GM18907 (cell line): ENCODE data around the gene EAF1.
"Not testable (repeated sequence)": the region's sequence is repeated elsewhere in the genome, so short reads cannot be mapped to it uniquely, and the experiment has no call there.

Experiments
- ATAC-seq: cut with Tn5 transposase; IDR thresholded peaks from one replicate; pipeline ENCODE4 v1.9.1; 2021; ENCODE audit warnings: mild to moderate bottlenecking, moderate library complexity; ENCODE audit not compliant: unreplicated experiment

Gene EAF1

GRCh38 chr3:15451216-15452113 lies 24.1 kb downstream of the EAF1 start:
- ATAC-seq = no peak

- no peak for ATAC-seq
Measured at GRCh38 chr3:15452156-15452555, 24.8 kb downstream of the EAF1 start.

- ATAC-seq = no peak
Measured at GRCh38 chr3:15452961-15453360, 25.6 kb downstream of the EAF1 start.

DNA sequence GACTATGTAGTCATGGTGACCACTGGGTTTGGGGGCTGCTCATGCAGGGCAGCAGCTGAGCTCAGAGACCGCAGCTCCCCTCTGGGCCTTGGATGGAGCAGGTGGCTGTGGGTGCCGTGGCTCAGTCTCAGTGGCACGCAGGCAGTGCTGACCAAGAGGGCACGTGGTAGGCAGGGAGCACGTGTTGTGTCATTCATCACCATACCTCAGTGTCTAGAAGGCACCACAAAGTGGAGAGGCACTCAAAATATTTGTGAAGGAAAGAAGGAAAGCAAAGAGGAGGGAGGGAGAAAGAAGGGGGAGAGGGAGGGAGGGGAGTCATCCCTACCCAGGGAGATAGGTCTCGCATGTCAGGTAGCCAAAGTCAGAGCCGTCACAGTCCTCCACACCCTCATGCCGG lies 26.1 kb downstream of the EAF1 start:
- no peak for ATAC-seq

DNA sequence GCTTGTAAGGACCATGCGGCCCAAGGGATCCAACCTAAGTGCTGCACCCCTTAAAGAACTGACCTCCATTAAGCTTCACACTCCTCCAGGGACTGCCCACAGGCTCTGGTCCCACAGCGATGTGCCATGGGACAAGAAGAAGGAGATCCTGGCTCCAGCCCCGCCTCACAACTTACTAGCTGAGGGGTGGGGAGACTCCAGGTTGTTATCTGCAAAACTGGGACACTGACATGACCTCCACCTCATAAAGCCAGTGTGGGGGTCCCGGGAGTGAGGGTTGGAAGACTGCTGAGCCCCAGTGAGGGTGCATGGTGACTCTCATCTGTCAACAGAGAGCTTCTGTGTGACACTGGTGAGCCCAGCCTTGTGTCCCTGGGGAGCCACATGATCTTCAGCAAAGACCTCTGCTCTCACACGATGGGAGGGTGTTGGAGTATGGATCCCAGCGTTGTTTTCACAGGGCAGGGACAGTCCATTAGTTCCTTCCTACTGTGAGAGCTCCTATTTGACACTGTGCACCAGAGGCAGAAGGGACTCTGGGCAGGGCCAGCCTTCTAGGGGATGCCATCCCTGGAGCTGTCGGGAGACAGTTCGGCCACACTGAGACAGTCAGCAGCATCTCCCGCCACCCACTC lies 26.7 kb downstream of the EAF1 start:
- ATAC-seq = no peak

DNA sequence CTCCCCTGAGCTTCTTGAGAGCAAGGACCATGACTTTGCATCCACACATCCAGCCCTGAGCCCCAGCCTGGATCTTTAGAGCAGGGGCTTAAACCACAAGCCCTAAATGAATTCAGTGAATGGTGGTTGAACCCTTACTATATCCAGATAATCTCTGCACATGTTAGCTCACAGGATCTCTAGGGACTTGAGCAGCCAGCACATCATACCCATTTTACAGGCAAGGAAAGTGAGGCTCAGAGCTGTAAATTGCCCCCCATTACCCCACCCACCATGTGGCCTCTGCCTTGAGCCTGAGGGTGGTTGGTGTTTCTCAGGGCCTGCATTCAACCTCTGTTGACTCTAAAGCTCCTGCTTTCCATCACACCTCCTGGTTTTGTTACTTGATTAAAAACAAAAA lies 27.6 kb downstream of the EAF1 start:
- ATAC-seq = no peak

GRCh38 chr3:15455756-15456155 lies 28.4 kb downstream of the EAF1 start:
- no peak for ATAC-seq

- no peak for ATAC-seq
Measured at GRCh38 chr3:15456321-15456720, 28.9 kb downstream of the EAF1 start.

GRCh38 chr3:15456915-15457314 lies 29.5 kb downstream of the EAF1 start:
- not testable (repeated sequence) for ATAC-seq

- ATAC-seq = no peak
Measured at GRCh38 chr3:15458212-15458780, 30.9 kb downstream of the EAF1 start.

DNA sequence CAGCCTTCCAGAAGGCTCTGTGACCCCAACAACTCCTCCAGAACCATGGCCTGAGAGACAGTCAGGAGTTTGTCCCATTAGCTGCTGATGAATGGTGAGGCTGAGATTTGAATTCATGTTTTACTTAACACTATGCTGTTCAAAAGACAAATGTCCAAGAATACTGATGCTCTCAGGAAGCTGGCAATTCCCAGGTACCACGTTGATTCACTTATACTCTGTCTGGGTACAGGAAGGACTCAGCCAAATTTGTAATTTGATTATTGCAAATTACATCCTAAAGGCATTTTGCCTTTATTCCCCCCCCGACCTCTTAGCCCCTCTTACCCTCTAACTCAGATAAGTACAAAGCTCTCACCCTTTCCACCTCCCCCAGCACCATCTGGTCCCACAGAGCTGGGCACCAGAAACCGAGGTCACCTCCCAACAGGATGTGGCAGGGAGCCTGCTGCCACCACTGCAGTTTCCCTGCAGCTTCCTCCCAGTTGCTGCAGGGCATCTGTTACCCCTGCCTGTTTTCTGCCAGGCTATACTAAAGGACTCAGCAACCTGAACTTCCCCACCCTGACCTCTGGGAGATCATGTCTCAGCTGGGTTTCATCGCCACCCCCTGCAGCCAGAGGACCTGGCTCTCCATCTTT lies 33.6 kb downstream of the EAF1 start:
- no peak for ATAC-seq

DNA sequence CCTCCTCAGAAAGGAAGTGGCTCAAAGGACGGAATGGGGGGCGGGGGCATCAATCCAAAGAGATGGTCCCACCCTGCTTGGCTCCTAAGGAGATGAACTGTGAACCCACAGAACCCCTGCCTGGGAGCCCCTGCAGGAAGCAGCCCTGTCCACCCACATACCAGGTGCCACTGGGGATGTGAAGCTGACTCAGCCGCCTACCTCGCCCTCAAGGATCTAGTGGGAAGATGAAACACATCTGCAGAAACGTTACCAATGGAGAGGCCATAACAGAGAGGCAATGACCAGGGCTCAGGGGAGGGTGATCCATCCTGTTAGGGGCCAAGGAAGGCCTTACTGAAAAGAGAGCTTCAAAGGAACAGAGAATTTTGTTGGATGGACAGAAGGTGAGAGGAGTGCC lies 35.1 kb downstream of the EAF1 start:
- no peak for ATAC-seq

GRCh38 chr3:15465876-15466585 lies 38.6 kb downstream of the EAF1 start:
- no peak for ATAC-seq

- ATAC-seq = no peak
Measured at GRCh38 chr3:15467227-15468181, 40.1 kb downstream of the EAF1 start.

DNA sequence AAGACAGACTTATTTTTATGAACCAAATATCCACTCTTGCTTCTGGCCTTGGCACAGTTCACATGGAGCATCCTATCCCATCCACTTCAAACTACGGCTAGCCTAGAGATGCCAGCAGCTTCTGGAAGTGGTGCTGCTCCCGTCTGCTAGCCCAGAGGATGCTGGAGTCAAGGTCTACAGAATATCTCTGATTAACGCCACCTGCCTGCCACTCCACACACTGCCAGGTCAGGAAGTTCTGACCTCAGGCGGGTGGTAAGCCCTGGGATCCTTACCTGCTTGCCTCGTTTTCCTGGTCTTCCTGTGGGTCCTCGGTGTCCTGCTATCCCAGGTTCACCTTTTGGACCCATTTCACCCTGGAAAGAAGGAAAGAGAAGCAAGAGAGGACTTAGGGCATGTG lies 42.9 kb downstream of the EAF1 start:
- no peak for ATAC-seq

GRCh38 chr3:15470849-15471248 lies 43.5 kb downstream of the EAF1 start:
- ATAC-seq = no peak

DNA sequence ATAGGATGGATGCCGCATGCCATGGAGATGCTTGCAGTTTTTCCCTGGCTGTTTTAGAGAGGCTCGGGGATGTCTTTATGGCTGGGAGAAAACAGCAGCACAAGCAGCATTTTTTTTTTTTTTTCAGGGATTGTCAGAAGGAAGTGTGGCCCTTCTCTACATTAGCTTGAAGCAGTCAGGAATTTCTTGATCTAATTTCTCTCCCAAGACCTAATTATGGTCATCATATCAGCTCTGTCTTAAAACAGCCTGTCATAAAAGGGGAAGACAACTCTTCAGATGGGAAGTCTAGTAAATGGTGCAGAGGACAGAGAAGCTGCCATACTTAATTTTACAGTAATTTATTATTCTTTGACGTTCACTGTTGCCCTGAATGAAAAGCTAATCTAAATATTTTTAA lies 44.5 kb downstream of the EAF1 start:
- ATAC-seq = no peak

GRCh38 chr3:15475161-15475560 lies 47.8 kb downstream of the EAF1 start:
- no peak for ATAC-seq

DNA sequence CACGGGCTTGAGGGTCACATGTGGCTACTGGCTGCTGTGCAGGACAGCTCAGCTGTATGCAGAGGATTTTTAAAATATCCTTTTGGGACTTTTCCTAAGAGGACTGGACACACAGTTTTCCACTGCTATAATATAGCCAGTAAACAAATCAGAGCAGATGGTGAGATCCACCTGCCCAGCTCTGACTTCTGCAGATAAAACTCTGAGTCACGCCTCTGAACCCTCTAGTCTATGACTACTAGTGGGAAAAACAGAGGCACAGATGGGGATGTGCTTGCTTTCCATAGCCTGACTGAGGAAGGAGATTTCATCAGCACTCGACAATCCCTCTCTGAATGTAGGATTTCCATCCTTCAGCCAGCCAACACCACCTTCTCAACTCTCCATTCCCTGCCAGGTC lies 49.0 kb downstream of the EAF1 start:
- no peak for ATAC-seq
